GM12878 (cell line): ENCODE results near the gene LGI1.

Experiments
- BHLHE40 ChIP-seq, 2 experiments: fragments of 450-650 bp in 1 of 2; IDR thresholded peaks; 2 replicates each; pipeline ENCODE4 v1.6.1; 2011 to 2017; ENCODE audit warnings: low read depth in 2 of 2, borderline replicate concordance in 1 of 2, improper control_type of control experiment in 1 of 2, low read length in 1 of 2, mild to moderate bottlenecking in 1 of 2
- EP300 ChIP-seq, 2 experiments: fragments of 150-350 bp in 1 of 2; IDR thresholded peaks; 2 replicates each; pipeline ENCODE4 v1.6.1; 2011 to 2012; ENCODE audit warnings: low read depth in 2 of 2, low read length in 2 of 2, borderline replicate concordance in 1 of 2, improper control_type of control experiment in 1 of 2, inconsistent platforms in 1 of 2; ENCODE audit not compliant: control insufficient read depth in 1 of 2
- FOXK2 ChIP-seq: fragments of 450-650 bp; IDR thresholded peaks from 2 replicates; pipeline ENCODE4 v1.6.1; 2017; ENCODE audit warnings: mild to moderate bottlenecking, moderate library complexity
- IRF4 ChIP-seq: IDR thresholded peaks from 2 replicates; pipeline ENCODE4 v1.6.1; 2011; ENCODE audit warnings: low read depth, low read length
- KAT2A ChIP-seq: conservative IDR thresholded peaks from 2 replicates; pipeline ENCODE4 v1.6.1; 2011; ENCODE audit warnings: low read depth, low read length; ENCODE audit not compliant: control insufficient read depth
- POLR2A ChIP-seq: IDR thresholded peaks from 2 replicates; pipeline ENCODE4 v1.6.1; 2011; ENCODE audit warnings: low read depth, mild to moderate bottlenecking, low read length
- POLR2AphosphoS5 ChIP-seq: IDR thresholded peaks from 2 replicates; pipeline ENCODE4 v1.6.1; 2011; ENCODE audit warnings: mild to moderate bottlenecking, low read length, inconsistent platforms
- RFX5 ChIP-seq: IDR thresholded peaks from 2 replicates; pipeline ENCODE4 v1.6.1; 2011; ENCODE audit warnings: low read depth, low read length, improper control_type of control experiment
- TAF1 ChIP-seq: IDR thresholded peaks from 2 replicates; pipeline ENCODE4 v1.6.1; 2011; ENCODE audit warnings: mild to moderate bottlenecking, low read depth, low read length, borderline replicate concordance
- TCF7 ChIP-seq: IDR thresholded peaks from 2 replicates; pipeline ENCODE4 v1.6.1; 2014; ENCODE audit warnings: antibody characterized with exemption, borderline replicate concordance
- TF ChIP-seq, protein P1 (sequence below): IDR thresholded peaks from 2 replicates; pipeline ENCODE4 v1.6.1; 2011; ENCODE audit warnings: low read depth, low read length, improper control_type of control experiment, borderline replicate concordance

DNA sequence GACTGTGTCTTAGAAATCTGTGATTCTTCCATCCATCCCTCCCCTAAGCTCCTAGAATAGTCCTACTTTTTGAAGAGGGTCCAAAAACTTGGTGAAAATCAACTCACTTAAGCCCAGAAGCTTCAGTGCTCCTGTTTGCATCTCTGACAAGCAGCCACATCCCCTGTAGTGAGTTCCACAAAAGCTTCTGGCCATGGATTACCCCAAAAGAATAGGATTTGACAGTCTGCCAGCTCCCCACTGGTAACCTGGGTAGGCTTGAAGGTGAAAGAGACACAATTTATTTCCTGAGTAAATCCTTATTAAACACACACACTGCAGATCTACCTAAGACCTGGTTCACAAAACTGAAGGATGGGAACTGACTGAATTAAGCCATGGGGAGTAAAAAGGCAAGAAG, 46.5 kb downstream of the LGI1 start:
- TF ChIP-seq TCF7 (no peak), FOXK2 (no peak), POLR2A (no peak), BHLHE40 (IDR thresholded peaks at IDR 0.05; ENCODE audit: borderline replicate concordance in 1 of 2, low read depth in 2 of 2, low read length in 1 of 2) (no peak), IRF4 (no peak), TAF1 (no peak), POLR2AphosphoS5 (no peak), RFX5 (no peak), EP300 (IDR thresholded peaks at IDR 0.05; ENCODE audit: borderline replicate concordance in 1 of 2, control insufficient read depth in 1 of 2, low read depth in 2 of 2, low read length in 2 of 2) (no peak), KAT2A (no peak)
- TF ChIP-seq, protein P1, sequence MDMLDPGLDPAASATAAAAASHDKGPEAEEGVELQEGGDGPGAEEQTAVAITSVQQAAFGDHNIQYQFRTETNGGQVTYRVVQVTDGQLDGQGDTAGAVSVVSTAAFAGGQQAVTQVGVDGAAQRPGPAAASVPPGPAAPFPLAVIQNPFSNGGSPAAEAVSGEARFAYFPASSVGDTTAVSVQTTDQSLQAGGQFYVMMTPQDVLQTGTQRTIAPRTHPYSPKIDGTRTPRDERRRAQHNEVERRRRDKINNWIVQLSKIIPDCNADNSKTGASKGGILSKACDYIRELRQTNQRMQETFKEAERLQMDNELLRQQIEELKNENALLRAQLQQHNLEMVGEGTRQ, result no peak
